B cell (primary cell): ENCODE measurements around the gene PIH1D1.

Source experiments
- EZH2 ChIP-seq: IDR thresholded peaks from 2 replicates; pipeline ENCODE4 v1.6.1; 2012; ENCODE audit warnings: borderline replicate concordance, low read depth, mild to moderate bottlenecking, moderate library complexity, low read length; ENCODE audit not compliant: insufficient read depth, poor library complexity, severe bottlenecking
- TF ChIP-seq, protein P1 (sequence below): fragments of 200-600 bp; IDR thresholded peaks from one replicate; pipeline ENCODE4 v1.8.0; 2022; ENCODE audit warnings: antibody characterized with exemption, mild to moderate bottlenecking

DNA sequence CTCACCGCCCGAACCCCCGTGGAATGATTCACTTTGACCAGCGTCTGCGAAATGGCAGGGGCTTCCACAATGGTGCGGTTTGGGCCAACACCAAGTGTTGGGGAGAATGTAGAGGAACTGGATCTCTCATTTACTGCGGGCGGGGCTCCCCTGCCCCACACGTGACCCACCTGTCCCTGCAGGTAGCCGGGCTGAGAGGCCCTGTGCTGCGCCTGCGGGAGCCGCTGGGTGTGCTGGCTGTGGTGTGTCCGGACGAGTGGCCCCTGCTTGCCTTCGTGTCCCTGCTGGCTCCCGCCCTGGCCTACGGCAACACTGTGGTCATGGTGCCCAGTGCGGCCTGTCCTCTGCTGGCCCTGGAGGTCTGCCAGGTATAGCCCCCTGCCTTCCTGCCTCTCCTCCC lies 16.6 kb upstream of the PIH1D1 start:
- TF ChIP-seq EZH2 = no peak
- TF ChIP-seq, protein P1, sequence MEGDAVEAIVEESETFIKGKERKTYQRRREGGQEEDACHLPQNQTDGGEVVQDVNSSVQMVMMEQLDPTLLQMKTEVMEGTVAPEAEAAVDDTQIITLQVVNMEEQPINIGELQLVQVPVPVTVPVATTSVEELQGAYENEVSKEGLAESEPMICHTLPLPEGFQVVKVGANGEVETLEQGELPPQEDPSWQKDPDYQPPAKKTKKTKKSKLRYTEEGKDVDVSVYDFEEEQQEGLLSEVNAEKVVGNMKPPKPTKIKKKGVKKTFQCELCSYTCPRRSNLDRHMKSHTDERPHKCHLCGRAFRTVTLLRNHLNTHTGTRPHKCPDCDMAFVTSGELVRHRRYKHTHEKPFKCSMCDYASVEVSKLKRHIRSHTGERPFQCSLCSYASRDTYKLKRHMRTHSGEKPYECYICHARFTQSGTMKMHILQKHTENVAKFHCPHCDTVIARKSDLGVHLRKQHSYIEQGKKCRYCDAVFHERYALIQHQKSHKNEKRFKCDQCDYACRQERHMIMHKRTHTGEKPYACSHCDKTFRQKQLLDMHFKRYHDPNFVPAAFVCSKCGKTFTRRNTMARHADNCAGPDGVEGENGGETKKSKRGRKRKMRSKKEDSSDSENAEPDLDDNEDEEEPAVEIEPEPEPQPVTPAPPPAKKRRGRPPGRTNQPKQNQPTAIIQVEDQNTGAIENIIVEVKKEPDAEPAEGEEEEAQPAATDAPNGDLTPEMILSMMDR = no peak
